Measurements from ENCODE around the gene PPWD1.

DNA sequence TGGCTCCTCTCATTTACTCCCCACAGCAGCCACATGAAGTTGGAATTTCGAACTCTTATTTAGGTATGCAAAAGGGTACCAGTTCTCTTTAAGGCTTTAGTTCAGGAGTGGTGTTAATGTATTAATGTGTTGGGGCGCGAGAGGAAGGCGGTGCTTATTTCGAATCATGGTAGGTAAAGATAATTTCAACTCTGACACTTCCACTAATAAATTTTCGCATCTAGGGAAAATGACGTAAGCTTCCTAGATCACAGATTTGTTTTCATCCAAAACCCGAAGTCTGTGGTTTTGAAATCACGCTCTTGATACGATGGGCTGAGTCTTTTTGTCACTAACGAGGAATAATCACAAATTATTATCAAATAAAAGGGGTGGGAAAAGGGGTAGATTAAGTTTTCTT is 681 bp downstream of the PPWD1 start:
- TF ChIP-seq POLR2A (IDR thresholded peaks at IDR 0.05; ENCODE audit: low read depth, low read length) (no peak), POLR2AphosphoS5 (IDR thresholded peaks at IDR 0.05; ENCODE audit: low read depth, low read length) (no peak), TAF1 (IDR thresholded peaks at IDR 0.05; ENCODE audit: borderline replicate concordance, low read depth, low read length) (no peak)
